ENCODE data around the gene HRH3. TPM values are rescaled to one million over a fixed set of nuclear protein-coding genes. Genes with fewer than 3 reads are reported as not detected.

HRH3 gene
- total RNA-seq (0.16 TPM), polyA plus RNA-seq (0.10 TPM)

- Histone ChIP-seq H3K4me3 (ENCODE audit: low read depth, low read length) (peak within 1 kb of the TSS; percentile 52), H3K4me1 (ENCODE audit: insufficient read depth) (no peaks in the 10 kb centered on the region), H3K27ac (ENCODE audit: low read depth) (no peak within 1 kb of the TSS), H3K36me3 (ENCODE audit: insufficient read depth) (no peaks in the 10 kb centered on the region)
- WGBS: under 1% methylated on average over 81 of the region's 84 CpGs
- no peak for DNase-seq (ENCODE audit: extremely low spot score)
These were observed at the start of gene HRH3 for GRCh38 chr20:62219992-62220665. HRH3 (minus strand) TSS chr20:62220278; CDS start chr20:62219970, 308 bp downstream.

DNA sequence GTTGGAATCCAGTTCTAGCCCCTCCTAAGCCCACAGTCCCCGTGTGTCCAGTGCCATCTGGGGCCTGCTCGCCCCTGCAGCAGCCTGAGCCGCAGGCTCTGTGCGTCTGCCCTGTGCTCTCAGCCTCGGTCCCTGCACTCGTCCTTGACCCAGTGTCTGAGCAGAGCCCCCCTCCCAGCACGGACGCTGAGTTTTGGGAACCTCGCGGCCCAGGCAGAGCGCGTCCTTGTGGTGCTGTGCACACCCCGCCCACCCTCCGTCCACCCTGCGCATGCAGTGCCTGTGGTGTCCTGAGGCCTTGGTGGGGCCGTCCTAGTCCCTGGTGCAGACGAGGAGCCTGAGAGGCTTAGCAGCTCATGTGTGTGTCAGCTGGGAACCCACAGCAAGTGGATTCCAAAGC is 49.8 kb upstream of the HRH3 start:
- 85% methylated on average over 17 of the region's 17 CpGs for WGBS
- Histone ChIP-seq H3K4me3 (ENCODE audit: low read depth, low read length) (no peak overlapping the region), H3K27ac (ENCODE audit: low read depth) (no peak overlapping the region), H3K4me1 (ENCODE audit: insufficient read depth) (no peaks in the 10 kb centered on the region), H3K36me3 (ENCODE audit: insufficient read depth) (peaks cover 2% of the 10 kb centered on the region)
- DNase-seq (ENCODE audit: extremely low spot score): no peak

DNA sequence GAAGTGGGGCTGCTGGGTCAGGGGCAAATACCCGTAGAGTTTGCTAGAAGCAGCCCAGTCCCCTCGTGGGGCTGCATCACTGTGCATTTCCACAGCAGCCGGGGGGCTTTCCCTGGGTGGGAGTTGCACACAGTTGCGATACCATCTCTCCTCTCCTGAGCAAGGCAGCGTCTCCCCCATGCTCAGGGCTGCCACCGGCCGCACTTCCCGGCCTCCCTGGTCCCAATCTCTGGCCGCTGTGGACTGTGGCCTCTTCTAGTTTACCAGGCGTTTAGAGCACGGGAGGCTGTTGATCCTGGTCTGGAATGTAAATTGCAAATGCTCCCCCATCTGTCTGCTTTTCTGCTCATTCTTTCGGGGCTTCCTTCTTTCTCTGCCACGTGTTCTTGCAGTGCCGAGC is 49.3 kb upstream of the HRH3 start:
- no peaks in the 10 kb centered on the region for H3K4me1 ChIP-seq (ENCODE audit: insufficient read depth)
- no peak for DNase-seq (ENCODE audit: extremely low spot score)
- H3K27ac ChIP-seq (ENCODE audit: low read depth): no peak overlapping the region
- WGBS: 83% methylated on average over 14 of the region's 14 CpGs
- no peak overlapping the region for H3K4me3 ChIP-seq (ENCODE audit: low read depth, low read length)
- peaks cover 2% of the 10 kb centered on the region for H3K36me3 ChIP-seq (ENCODE audit: insufficient read depth)

DNA sequence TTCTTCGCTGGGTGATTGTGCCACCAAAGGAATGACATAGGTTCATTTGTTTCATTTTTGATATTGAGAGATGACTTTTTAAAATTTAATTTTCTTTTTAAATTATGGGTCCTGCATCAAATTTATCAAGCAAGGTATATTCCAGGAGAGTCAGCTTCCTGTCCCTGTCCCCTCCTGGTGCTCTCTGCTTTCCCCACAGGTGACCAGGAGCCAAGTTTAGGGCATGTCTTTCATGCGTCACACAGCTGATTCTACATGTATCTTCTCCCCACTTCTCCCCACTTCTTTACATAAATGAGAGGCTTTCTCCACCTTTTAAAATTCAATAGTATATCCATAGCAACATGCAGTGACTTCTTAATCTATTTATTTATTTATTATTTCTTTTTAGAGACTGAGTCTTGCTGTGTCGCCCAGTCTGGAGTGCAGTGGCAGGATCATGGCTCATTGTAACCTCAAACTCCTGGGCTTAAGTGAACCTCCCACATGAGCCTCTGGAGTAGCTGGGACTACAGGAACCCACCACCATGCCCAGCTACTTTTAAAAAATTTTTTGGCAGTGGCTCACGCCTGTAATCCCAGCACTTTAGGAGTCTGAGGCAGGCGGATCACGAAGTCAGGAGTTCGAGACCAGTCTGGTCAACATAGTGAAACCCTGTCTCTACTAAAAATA is 48.3 kb upstream of the HRH3 start:
- Histone ChIP-seq H3K36me3 (ENCODE audit: insufficient read depth) (peaks cover 2% of the 10 kb centered on the region), H3K4me3 (ENCODE audit: low read depth, low read length) (no peak overlapping the region), H3K27ac (ENCODE audit: low read depth) (no peak overlapping the region), H3K4me1 (ENCODE audit: insufficient read depth) (no peaks in the 10 kb centered on the region)
- DNase-seq (ENCODE audit: extremely low spot score): no peak
- 79% methylated on average over 7 of the region's 7 CpGs for WGBS

- Histone ChIP-seq H3K4me1 (ENCODE audit: insufficient read depth) (no peaks in the 10 kb centered on the region), H3K27ac (ENCODE audit: low read depth) (no peak overlapping the region), H3K36me3 (ENCODE audit: insufficient read depth) (peaks cover 2% of the 10 kb centered on the region), H3K4me3 (ENCODE audit: low read depth, low read length) (no peak overlapping the region)
- WGBS: 89% methylated on average over 10 of the region's 10 CpGs
- DNase-seq (ENCODE audit: extremely low spot score): no peak
These were observed 47.5 kb upstream of the HRH3 start for GRCh38 chr20:62267543-62267942.

DNA sequence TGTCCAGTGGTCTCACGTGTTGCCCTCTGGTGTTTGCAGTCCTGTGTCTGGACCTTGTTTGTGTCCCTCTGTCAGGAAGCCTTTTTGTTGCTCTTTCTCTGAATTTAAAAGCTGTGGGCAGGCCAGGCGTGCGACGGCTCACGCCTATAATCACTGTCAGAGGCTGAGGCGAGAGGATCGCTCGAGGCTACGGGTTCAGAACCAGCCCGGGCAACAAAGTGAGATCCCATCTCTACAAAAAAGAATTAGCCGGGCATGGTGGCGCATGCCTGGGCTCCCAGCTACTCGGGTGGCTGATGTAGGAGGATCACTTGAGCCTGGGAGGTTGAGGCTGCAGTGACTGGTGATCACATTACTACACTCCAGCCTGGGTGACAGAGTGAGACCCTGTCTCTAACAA is 46.8 kb upstream of the HRH3 start:
- H3K4me3 ChIP-seq (ENCODE audit: low read depth, low read length): no peak overlapping the region
- no peaks in the 10 kb centered on the region for H3K4me1 ChIP-seq (ENCODE audit: insufficient read depth)
- peaks cover 4% of the 10 kb centered on the region for H3K36me3 ChIP-seq (ENCODE audit: insufficient read depth)
- no peak for DNase-seq (ENCODE audit: extremely low spot score)
- WGBS: 94% methylated on average over 13 of the region's 13 CpGs
- no peak overlapping the region for H3K27ac ChIP-seq (ENCODE audit: low read depth)

- Histone ChIP-seq H3K4me1 (ENCODE audit: insufficient read depth) (no peaks in the 10 kb centered on the region), H3K27ac (ENCODE audit: low read depth) (no peak overlapping the region), H3K36me3 (ENCODE audit: insufficient read depth) (peaks cover 4% of the 10 kb centered on the region), H3K4me3 (ENCODE audit: low read depth, low read length) (no peak overlapping the region)
- WGBS: 95% methylated on average over 10 of the region's 10 CpGs
- DNase-seq (ENCODE audit: extremely low spot score): no peak
These were observed 46.3 kb upstream of the HRH3 start for GRCh38 chr20:62266340-62266739.

- H3K36me3 ChIP-seq (ENCODE audit: insufficient read depth): peaks cover 4% of the 10 kb centered on the region
- no peak overlapping the region for H3K27ac ChIP-seq (ENCODE audit: low read depth)
- 96% methylated on average over 1 of the region's 1 CpG for WGBS
- no peak for DNase-seq (ENCODE audit: extremely low spot score)
- no peak overlapping the region for H3K4me3 ChIP-seq (ENCODE audit: low read depth, low read length)
- H3K4me1 ChIP-seq (ENCODE audit: insufficient read depth): no peaks in the 10 kb centered on the region
These were observed 45.3 kb upstream of the HRH3 start for GRCh38 chr20:62265365-62265764.

DNA sequence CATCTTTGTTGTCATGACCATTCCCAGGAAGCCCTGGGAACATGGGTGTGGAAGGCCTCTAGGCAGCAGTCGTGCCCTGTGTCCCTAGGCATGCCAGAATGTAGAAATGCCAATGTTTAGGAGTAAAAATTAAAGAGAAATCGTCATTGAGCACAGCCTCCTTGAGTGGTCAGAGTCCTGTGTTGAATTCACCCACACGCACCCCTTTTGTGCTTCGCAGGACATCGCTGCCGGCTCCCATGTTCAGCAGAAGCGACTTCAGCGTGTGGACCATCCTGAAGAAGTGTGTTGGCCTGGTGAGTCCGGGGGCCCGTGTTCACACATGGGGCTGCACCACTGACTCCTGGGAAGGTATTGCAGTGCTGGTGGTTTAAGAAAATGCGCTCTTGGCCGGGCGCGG is 43.3 kb upstream of the HRH3 start:
- H3K4me1 ChIP-seq (ENCODE audit: insufficient read depth): no peaks in the 10 kb centered on the region
- no peak overlapping the region for H3K4me3 ChIP-seq (ENCODE audit: low read depth, low read length)
- 94% methylated on average over 14 of the region's 14 CpGs for WGBS
- H3K27ac ChIP-seq (ENCODE audit: low read depth): no peak overlapping the region
- DNase-seq (ENCODE audit: extremely low spot score): no peak
- H3K36me3 ChIP-seq (ENCODE audit: insufficient read depth): peaks cover 2% of the 10 kb centered on the region

DNA sequence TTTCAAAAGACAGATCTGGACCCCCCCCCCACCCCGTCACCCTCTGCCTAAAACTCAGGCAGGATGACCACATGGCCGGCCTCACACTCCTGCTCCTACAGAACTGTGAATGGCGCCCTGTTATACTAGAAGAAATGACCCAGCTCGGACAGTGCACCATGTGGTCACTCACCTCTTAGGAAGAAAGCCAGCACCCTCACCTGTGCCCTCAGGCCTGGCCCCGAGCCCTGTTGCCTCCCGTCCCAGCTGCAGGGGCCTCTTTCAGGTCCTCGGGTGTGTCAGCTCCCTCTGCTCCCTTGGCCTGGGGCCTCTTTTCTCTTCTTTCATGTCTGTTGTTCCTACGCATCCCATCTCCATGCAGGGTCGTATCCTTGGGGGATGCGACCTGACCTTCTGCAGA is 42.0 kb upstream of the HRH3 start:
- Histone ChIP-seq H3K36me3 (ENCODE audit: insufficient read depth) (peaks cover 2% of the 10 kb centered on the region), H3K4me1 (ENCODE audit: insufficient read depth) (no peaks in the 10 kb centered on the region), H3K27ac (ENCODE audit: low read depth) (no peak overlapping the region), H3K4me3 (ENCODE audit: low read depth, low read length) (no peak overlapping the region)
- DNase-seq (ENCODE audit: extremely low spot score): no peak
- 94% methylated on average over 10 of the region's 10 CpGs for WGBS

DNA sequence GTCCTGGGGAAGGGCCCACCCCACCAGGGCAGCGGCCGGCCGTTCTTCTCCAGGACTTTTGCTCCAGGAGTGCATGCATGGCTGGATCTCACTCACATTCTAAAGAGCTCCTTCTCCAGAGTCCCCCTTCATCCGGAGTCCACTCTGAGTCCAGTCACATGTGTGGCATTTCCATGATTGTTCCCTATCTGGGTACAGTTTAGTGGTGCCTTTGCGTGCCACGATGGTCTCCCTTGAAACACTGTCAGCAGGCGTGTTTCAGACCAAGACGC is 39.2 kb upstream of the HRH3 start:
- H3K27ac ChIP-seq (ENCODE audit: low read depth): no peak overlapping the region
- DNase-seq (ENCODE audit: extremely low spot score): no peak
- no peak overlapping the region for H3K4me3 ChIP-seq (ENCODE audit: low read depth, low read length)
- H3K4me1 ChIP-seq (ENCODE audit: insufficient read depth): no peaks in the 10 kb centered on the region
- H3K36me3 ChIP-seq (ENCODE audit: insufficient read depth): peaks cover 2% of the 10 kb centered on the region
- 90% methylated on average over 8 of the region's 8 CpGs for WGBS

GRCh38 chr20:62258499-62259293 is 38.6 kb upstream of the HRH3 start:
- Histone ChIP-seq H3K27ac (ENCODE audit: low read depth) (no peak overlapping the region), H3K36me3 (ENCODE audit: insufficient read depth) (peaks cover 2% of the 10 kb centered on the region), H3K4me1 (ENCODE audit: insufficient read depth) (no peaks in the 10 kb centered on the region), H3K4me3 (ENCODE audit: low read depth, low read length) (no peak overlapping the region)
- DNase-seq (ENCODE audit: extremely low spot score): no peak
- 65% methylated on average over 20 of the region's 20 CpGs for whole genome bisulfite sequencing

DNA sequence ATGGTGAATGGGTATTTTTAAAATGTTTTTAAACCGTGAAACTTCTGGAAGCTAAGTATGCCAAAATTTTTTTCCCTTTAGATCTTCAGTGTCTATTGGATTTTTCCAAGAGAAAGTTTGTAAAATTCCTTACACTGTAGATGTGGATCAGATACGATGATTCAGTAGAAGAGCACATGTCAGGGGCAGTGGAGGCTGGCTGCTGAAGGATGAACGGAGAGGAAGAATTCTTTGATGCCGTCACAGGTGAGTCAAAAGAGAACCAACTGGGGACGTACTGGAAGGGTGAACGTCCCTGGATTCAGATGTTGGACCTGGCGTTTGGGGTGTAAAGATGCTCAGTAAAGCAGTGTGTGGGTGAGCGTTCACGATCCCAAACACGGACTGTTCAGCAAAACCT is 35.9 kb upstream of the HRH3 start:
- no peaks in the 10 kb centered on the region for H3K36me3 ChIP-seq (ENCODE audit: insufficient read depth)
- H3K27ac ChIP-seq (ENCODE audit: low read depth): no peak overlapping the region
- WGBS: 93% methylated on average over 10 of the region's 10 CpGs
- H3K4me1 ChIP-seq (ENCODE audit: insufficient read depth): no peaks in the 10 kb centered on the region
- H3K4me3 ChIP-seq (ENCODE audit: low read depth, low read length): no peak overlapping the region
- no peak for DNase-seq (ENCODE audit: extremely low spot score)
